K562 (cell line): Measurements from ENCODE around the gene UBE3D. TPM values are rescaled to one million over a fixed set of nuclear protein-coding genes. Genes with fewer than 3 reads are reported as not detected.

Experiments
- ATAC-seq: fragments of 200-7000 bp; cut with Tn5 transposase; 3 replicates; pipeline ENCODE4 v1.9.1; 2020; ENCODE audit warnings: moderate library complexity
- BruUV-seq: library from RNA; stranded (reverse); fragments of 400-500 nt; replicated peaks from 2 replicates; lab custom pipeline; 2021; lab: Mats Ljungman, UMichigan
- CTCF ChIA-PET: fragments of 300-600 bp; formaldehyde crosslinking; extraction: SDS; loops from one replicate; lab custom pipeline; 2021; ENCODE audit warnings: low intra/inter-chr PET ratio; lab: Yijun Ruan, JAX
- POLR2A ChIA-PET: fragments of 300-600, 350-650 bp; sonication (Branson Sonifier 250); formaldehyde crosslinking; extraction: SDS; loops from one replicate; lab custom pipeline; 2021; ENCODE audit warnings: antibody characterized with exemption, inconsistent platforms; lab: Yijun Ruan, JAX
- DNase-seq, 4 experiments: peaks; one replicate each; pipeline versions ENCODE4 v3.0.0 to v3.0.0-alpha.2; 2011 to 2018; ENCODE audit warnings: low spot score in 3 of 4, mixed read lengths in 3 of 4; ENCODE audit errors: extremely low read depth in 1 of 4
- FAIRE-seq: peaks from 2 replicates; lab custom pipeline; 2011; peaks lifted over from hg19 to GRCh38; lab: Jason Lieb, UNC
- H2AFZ ChIP-seq: 2 replicates; pipeline ENCODE4 v1.6.0; 2011; ENCODE audit warnings: low read depth, low read length, control low read depth, inconsistent platforms
- H3K27ac ChIP-seq: fragments of 200-600 bp; 3 replicates; pipeline ENCODE4 v1.8.0; 2011; ENCODE audit warnings: low read depth, mild to moderate bottlenecking, control low read depth, inconsistent platforms, low read length, moderate library complexity, mixed read lengths; ENCODE audit errors: extremely low read depth
- H3K27me3 ChIP-seq, 2 experiments: fragments of 300-600 bp in 1 of 2; 2 replicates in 1 of 2; 3 replicates in 1 of 2; pipeline versions ENCODE4 v1.6.0 to v1.8.0; 2011; ENCODE audit warnings: inconsistent platforms in 2 of 2, low read length in 2 of 2, mild to moderate bottlenecking in 1 of 2, mixed read lengths in 1 of 2, moderate library complexity in 1 of 2; ENCODE audit not compliant: control insufficient read depth in 2 of 2, insufficient read depth in 2 of 2
- H3K36me3 ChIP-seq: fragments of 300-600 bp; 3 replicates; pipeline ENCODE4 v1.8.0; 2011; ENCODE audit warnings: mild to moderate bottlenecking, low read length, inconsistent platforms; ENCODE audit not compliant: control insufficient read depth, insufficient read depth
- H3K4me1 ChIP-seq, 2 experiments: fragments of 200-600 bp in 1 of 2; replicated peaks in 1 of 2; 2 replicates in 1 of 2; 3 replicates in 1 of 2; pipeline versions ENCODE4 v1.5.1 to v1.8.0; 2011; ENCODE audit warnings: inconsistent platforms in 2 of 2, low read length in 2 of 2, mild to moderate bottlenecking in 1 of 2, mixed read lengths in 1 of 2, moderate library complexity in 1 of 2; ENCODE audit not compliant: control insufficient read depth in 2 of 2, insufficient read depth in 2 of 2
- H3K4me2 ChIP-seq: 2 replicates; pipeline ENCODE4 v1.6.1; 2011; ENCODE audit warnings: low read length, control low read depth, inconsistent platforms, mixed read lengths; ENCODE audit not compliant: insufficient read depth
- H3K4me3 ChIP-seq: fragments of 200-600 bp; sonication (generic), shearing (Covaris generic); 2 replicates; pipeline ENCODE4 v1.5.1; 2016; ENCODE audit warnings: control low read depth, inconsistent platforms
- H3K79me2 ChIP-seq: fragments of 200-600 bp; 3 replicates; pipeline ENCODE4 v1.8.0; 2011; ENCODE audit warnings: low read length, inconsistent platforms; ENCODE audit not compliant: control insufficient read depth, insufficient read depth
- H3K9ac ChIP-seq, 2 experiments: 2 replicates each; pipeline versions ENCODE4 v1.6.0 to v1.6.1; 2011; ENCODE audit warnings: low read depth in 2 of 2, low read length in 2 of 2, control low read depth in 1 of 2, inconsistent platforms in 1 of 2, mild to moderate bottlenecking in 1 of 2, mixed read lengths in 1 of 2; ENCODE audit not compliant: insufficient read depth in 1 of 2
- H3K9me1 ChIP-seq: one replicate; pipeline ENCODE4 v1.6.0; 2011; ENCODE audit warnings: inconsistent platforms, mild to moderate bottlenecking, low read length, moderate library complexity; ENCODE audit not compliant: control insufficient read depth, insufficient read depth
- H3K9me3 ChIP-seq: replicated peaks from 2 replicates; pipeline ENCODE4 v1.5.1; 2011; ENCODE audit warnings: low read depth, low read length, inconsistent platforms; ENCODE audit not compliant: control insufficient read depth, insufficient read depth
- H4K20me1 ChIP-seq: replicated peaks from 2 replicates; pipeline ENCODE4 v1.6.1; 2011; ENCODE audit warnings: low read length, inconsistent platforms, mixed read lengths; ENCODE audit not compliant: control insufficient read depth, insufficient read depth
- BRF1 ChIP-seq: IDR thresholded peaks from 3 replicates; pipeline ENCODE4 v1.6.1; 2011; ENCODE audit warnings: borderline replicate concordance, mild to moderate bottlenecking; ENCODE audit not compliant: insufficient read length; ENCODE audit errors: extremely low read depth
- CBX1 ChIP-seq: sonication (generic); IDR thresholded peaks from 2 replicates; pipeline ENCODE4 v1.6.1; 2016; ENCODE audit warnings: antibody characterized with exemption, low read depth, mild to moderate bottlenecking
- POLR3G ChIP-seq: IDR thresholded peaks from 2 replicates; pipeline ENCODE4 v1.6.1; 2011; ENCODE audit not compliant: insufficient read length, insufficient replicate concordance; ENCODE audit errors: extremely low read depth
- RREB1 ChIP-seq: fragments of 250-450 bp; sonication (Bioruptor Pico); IDR thresholded peaks from 2 replicates; pipeline ENCODE4 v1.4.0; 2020
- TBL1XR1 ChIP-seq, 2 experiments: IDR thresholded peaks; 2 replicates each; pipeline ENCODE4 v1.6.1; 2012; ENCODE audit warnings: improper control_type of control experiment in 2 of 2, low read length in 2 of 2, mild to moderate bottlenecking in 1 of 2
- YY1 ChIP-seq, 3 experiments: IDR thresholded peaks; 2 replicates each; pipeline ENCODE4 v1.6.1; 2011; ENCODE audit warnings: low read length in 2 of 3, mild to moderate bottlenecking in 2 of 3, moderate library complexity in 2 of 3, borderline replicate concordance in 1 of 3, control low read depth in 1 of 3, low read depth in 1 of 3; ENCODE audit not compliant: insufficient read depth in 3 of 3, insufficient replicate concordance in 2 of 3, control insufficient read depth in 1 of 3, insufficient read length in 1 of 3; ENCODE audit errors: extremely low read depth in 1 of 3
- ZNF134 ChIP-seq: fragments of 250-450 bp; sonication (Bioruptor Pico); conservative IDR thresholded peaks from 2 replicates; pipeline ENCODE4 v1.4.0; 2020
- ZNF586 ChIP-seq: fragments of 450-650 bp; formaldehyde crosslinking; conservative IDR thresholded peaks from 2 replicates; pipeline ENCODE4 v1.4.0; 2020; ENCODE audit warnings: mild to moderate bottlenecking, moderate library complexity
- WGBS: fragments of 100-300 bp; shearing (Covaris generic); methylation state at CpG from one replicate; pipeline ENCODE4 v1.1.6; 2016; ENCODE audit warnings: low coverage, mixed read lengths; ENCODE audit not compliant: insufficient coverage; ENCODE audit errors: missing lambda C conversion rate; 5-methylcytosine and 5-hydroxymethylcytosine counted together
- in situ Hi-C: fragments of 300-500 bp; cut with MboI; formaldehyde crosslinking; loops from 4 replicates; pipeline ENCODE4 v1.15.0; 2018; ENCODE audit warnings: inconsistent platforms, mixed read lengths
- intact Hi-C: fragments of 100-400 bp; cut with micrococcal nuclease; formaldehyde crosslinking; loops from 2 replicates; pipeline ENCODE4 v1.14.2; 2022
- polyA plus RNA-seq, 8 experiments: library from polyadenylated mRNA; depleted of rRNA in 4 of 8; stranded (reverse) in 5 of 8; unstranded in 3 of 8; fragments of >200 nt; fragmentation: Nextera tagmentation in 2 of 8; fragmentation: Illumina TruSeq in 1 of 8; extraction: Ambion mirVana in 2 of 8; extraction: Trizol in 1 of 8; gene quantifications; 2 replicates each; pipeline versions ENCODE4 v1.2.1 to v1.2.3, GENCODE V29; 2011 to 2014; ENCODE audit warnings: inconsistent platforms in 1 of 8, missing spikeins in 1 of 8
- total RNA-seq, 7 experiments: library from RNA; depleted of rRNA in 6 of 7; stranded (reverse); fragments of >200 nt in 6 of 7; fragmentation: Illumina TruSeq in 2 of 7; extraction: Trizol in 2 of 7; gene quantifications; 2 replicates each; pipeline versions ENCODE4 v1.2.1 to v1.2.3, GENCODE V29; 2011 to 2021; ENCODE audit warnings: low replicate concordance in 1 of 7

Gene UBE3D
- total and polyA plus RNA-seq, 9 of the 15 experiments (the other 6 are each of a cell fraction or from before 2014, with no cell fraction given) = 9.4 to 17.6 (median 11.9) TPM

- DNase-seq (no peak), FAIRE-seq (no peak)
- Histone ChIP-seq H3K9me3 (no peaks in the 10 kb centered on the region), H3K27ac (no peak overlapping the region), H3K9ac (no peak overlapping the region), H3K4me1 (peaks cover 4 to 12% of the 10 kb centered on the region in 2 experiments; a peak in 2 of 5 replicates), H3K79me2 (peaks cover 20% of the 10 kb centered on the region), H2AFZ (no peak overlapping the region), H3K27me3 (no peaks in the 10 kb centered on the region), H3K36me3 (peaks cover 17% of the 10 kb centered on the region), H3K9me1 (no peaks in the 10 kb centered on the region), H3K4me3 (no peak overlapping the region)
- no TSS peak for BruUV-seq
- 100% methylated on average over 1 of the region's 1 CpG for WGBS
- intact Hi-C loops (loop anchor here (10.0 kb wide), 1 partner anchor 353 kb away; no protein-coding TSS in a partner anchor), in situ Hi-C loops (loop anchor here (25.0 kb wide), 1 partner anchor 475 kb away; no protein-coding TSS in a partner anchor)
- CTCF ChIA-PET = no interaction called here
- POLR2A ChIA-PET = no interaction called here
- TF ChIP-seq POLR3G (no peak), BRF1 (no peak), ZNF134 (no peak), ZNF586 (CRISPR knock-in tag) (no peak), YY1 (IDR thresholded peaks at IDR 0.05; ENCODE audit: borderline replicate concordance in 1 of 3, control insufficient read depth in 1 of 3, extremely low read depth in 1 of 3, insufficient read depth in 3 of 3, insufficient read length in 1 of 3, insufficient replicate concordance in 2 of 3, low read depth in 1 of 3, low read length in 2 of 3) (no peak), TBL1XR1 (IDR thresholded peaks at IDR 0.05; ENCODE audit: low read length in 2 of 2) (no peak), CBX1 (no peak), RREB1 (CRISPR knock-in tag) (no peak)
- TF ChIP-seq, all 486 proteins: peak for 0
- Histone ChIP-seq H3K4me2 (no peak overlapping the region), H4K20me1 (no peaks in the 10 kb centered on the region)
- no peak for ATAC-seq
Measured at GRCh38 chr6:83062225-83062624, 3.4 kb downstream of the UBE3D start.
